NCI-H446 (cell line): ENCODE results near the gene THBS2.
"Not testable (repeated sequence)": the region's sequence is repeated elsewhere in the genome, so short reads cannot be mapped to it uniquely, and the experiment has no call there.

ENCODE experiments used
- DNase-seq, 2 experiments: peaks; one replicate each; lab custom pipeline; 2025; lab: John Stamatoyannopoulos, UW

The THBS2 gene

GRCh38 chr6:169253337-169254238 lies at the start of gene THBS2:
Gene THBS2, minus strand, starts transcription at chr6:169253846. Its CDS starts 3,062 bp downstream, at chr6:169250784.
- DNase-seq: no peak

DNA sequence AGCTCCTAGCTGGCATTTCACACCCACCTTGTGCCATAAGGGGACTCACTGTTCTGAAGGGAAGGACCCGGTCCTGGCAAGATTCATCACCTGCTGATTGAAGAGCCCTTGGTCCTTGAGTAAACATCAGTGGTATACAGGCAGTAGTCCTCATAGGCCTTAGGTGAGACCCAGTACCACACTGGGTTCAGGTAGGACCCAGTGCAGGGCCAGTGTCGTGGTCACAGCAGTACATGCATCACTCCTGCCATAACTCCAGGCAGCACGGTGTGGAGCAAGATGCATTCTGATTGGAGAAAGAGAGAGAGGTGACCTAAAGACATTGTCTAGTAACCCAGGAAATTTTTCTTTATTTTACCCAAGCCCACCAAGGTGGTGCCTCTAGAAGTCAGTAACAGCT lies 49.1 kb upstream of the THBS2 start:
- DNase-seq: no peak

DNA sequence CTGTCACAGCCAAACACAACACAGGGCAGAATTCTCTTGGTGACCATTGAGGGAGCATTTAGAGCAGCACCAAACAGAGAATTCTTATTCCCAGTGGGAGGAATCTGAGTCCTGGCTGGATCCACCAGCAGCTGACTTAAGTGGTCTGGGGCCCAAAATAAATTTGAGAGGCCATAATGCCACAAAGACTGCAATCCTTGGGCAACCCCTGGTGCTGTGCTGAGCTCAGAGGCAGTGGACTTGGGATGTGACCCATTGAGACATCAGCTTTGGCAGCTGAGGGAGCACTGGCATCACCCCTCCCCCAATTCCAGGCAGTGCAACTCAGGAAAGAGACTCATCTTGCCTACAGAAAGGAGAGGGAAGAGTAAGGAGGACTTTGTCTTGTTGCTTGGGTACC lies 48.6 kb upstream of the THBS2 start:
- DNase-seq: no peak

GRCh38 chr6:169300916-169301315 lies 47.3 kb upstream of the THBS2 start:
- no peak for DNase-seq

- not testable (repeated sequence) for DNase-seq
Measured at GRCh38 chr6:169298626-169299025, 45.0 kb upstream of the THBS2 start.

DNA sequence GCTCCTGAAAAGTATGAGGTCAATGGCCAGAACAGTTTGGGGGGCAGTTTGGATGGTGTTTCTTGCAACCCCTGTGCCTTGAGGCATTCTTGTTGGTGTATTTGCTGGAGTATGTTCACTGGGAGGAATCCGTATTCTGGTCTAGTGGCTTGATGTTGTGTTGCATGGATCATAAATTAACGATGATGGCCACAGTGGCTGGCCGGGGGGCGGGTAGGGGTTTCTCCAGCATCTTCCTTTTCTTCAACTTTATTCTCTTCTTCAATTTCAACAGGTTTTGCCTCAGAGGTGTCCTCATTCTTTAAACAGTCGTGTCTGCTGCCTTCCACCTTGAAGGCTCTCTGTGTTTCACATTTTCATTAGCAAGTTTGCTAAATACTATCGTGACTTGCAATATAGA lies 43.0 kb upstream of the THBS2 start:
- no peak for DNase-seq

- no peak for DNase-seq
Measured at GRCh38 chr6:169296170-169296569, 42.5 kb upstream of the THBS2 start.

DNA sequence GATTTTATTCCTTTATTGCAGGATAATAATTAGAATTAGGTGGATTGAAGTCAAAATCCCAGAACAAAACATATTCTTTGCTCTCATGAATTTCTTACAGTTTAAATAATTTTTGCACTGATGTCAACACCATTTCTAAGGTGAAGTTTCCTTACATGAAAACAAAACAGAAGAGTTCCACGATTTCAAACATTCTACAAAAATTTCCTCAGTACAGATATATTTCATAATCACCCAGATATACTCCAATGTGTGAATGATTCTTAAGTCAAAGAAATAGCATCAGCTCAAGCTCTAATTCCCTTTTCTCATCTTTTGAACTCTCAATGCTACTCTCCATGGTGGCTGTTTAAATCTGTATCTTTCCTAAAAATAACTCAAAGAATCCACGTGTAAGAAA lies 39.5 kb upstream of the THBS2 start:
- DNase-seq: no peak

GRCh38 chr6:169292338-169293124 lies 38.9 kb upstream of the THBS2 start:
- DNase-seq: no peak

DNA sequence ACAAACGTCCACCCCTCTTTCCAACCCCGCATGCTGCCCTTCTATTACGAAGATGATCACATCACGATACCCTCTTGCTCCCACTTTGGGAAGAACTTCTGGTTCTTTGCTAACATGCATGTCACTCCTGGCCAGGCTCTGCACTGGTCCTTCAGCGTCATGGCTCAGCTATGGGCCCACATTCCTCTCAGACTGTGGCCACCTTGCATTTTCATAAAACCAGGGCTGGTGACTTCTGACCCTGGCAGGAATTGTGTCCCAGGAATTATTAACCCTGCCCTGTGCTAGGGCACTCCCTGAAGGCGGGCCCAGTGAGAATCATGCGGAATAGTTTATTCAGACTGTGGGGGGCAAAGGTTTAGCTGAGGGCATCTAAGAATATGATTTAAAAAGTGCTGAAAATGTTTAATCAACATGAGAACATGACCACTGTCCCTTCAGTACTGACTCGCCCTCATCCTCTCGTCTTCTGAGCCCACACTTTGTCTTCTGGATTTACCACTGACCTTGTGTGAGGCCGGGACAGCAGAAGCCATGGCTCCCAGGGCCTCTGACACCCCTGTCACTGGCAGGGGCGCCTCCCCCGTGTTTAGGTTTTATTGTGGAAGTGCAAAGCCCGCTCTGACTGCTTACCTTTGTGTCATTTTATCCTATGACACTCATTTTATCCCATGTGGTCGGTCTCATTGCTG lies 38.1 kb upstream of the THBS2 start:
- DNase-seq: no peak

DNA sequence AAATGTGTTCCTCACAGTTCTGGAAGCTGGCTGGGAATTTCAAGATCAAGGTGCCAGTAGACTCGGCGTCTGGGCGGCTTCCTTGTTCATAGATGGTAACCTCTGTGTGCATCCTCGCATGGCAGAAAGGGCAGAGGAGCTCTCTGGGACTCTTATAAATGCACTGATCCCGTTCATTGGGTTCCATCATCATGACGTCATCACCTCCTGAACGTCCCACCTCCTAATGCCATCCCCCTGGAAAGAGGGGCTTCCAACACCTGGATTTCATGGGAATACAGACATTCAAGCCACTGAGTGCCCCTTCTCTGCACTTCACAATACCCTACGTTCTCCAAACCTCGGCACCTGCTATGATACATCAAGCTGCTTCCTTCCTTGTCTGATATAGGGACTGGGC lies 37.5 kb upstream of the THBS2 start:
- DNase-seq: no peak

GRCh38 chr6:169289619-169290339 lies 36.1 kb upstream of the THBS2 start:
- no peak for DNase-seq

- no peak for DNase-seq
Measured at GRCh38 chr6:169289257-169289618, 35.6 kb upstream of the THBS2 start.

DNA sequence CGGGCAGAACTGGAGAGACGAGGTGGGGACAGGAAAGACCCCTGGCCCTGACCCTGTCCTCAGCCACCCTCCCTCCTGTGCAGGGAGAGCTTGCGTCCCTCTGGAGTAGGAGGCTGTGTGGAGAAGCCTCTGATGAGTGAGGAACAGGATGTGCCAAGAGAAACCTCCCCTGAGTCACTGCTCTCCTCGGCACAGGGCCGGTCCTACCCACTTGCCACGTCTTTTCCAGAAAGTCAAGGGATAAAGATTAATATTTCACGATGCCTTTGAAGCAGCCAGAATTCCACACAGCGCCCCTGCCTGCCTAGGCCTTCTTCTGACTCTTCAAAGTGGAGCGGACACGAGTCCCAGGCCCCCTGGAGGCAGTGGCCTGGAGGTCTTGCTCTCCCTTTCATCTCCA lies 34.9 kb upstream of the THBS2 start:
- no peak for DNase-seq

DNA sequence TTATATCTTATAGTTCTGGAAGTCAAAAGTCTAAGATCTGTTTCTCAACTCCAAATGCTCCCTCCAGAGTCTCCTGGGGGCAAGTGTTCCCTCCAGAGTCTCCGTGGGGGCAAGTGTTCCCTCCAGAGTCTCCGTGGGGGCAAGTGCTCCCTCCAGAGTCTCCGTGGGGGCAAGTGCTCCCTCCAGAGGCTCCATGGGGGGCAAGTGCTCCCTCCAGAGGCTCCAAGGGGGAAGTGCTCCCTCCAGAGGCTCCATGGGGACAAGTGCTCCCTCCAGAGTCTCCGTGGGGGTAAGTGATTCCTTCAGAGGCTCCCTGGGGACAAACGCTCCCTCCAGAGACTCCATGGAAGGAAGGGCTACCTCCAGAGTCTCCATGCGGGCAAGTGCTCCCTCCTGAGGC lies 34.0 kb upstream of the THBS2 start:
- no peak for DNase-seq

DNA sequence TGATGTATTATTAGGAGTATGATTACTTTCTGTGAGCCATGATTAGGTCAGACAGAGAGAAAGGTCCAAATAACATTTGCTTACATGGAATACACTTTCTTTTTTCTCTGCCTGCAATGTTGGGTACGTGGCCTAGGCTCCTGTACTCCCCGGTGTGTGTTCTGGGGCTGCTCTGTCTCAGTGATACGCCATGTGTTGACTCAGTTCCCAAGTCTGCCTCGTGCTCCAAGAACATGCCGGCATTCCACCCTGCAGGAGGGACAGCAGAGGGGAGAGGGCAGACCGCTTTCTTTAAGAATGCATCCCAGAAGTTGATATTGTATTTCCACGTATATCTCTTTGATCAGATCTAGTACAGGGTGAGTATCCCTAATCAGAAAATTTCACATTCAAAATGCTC lies 33.3 kb upstream of the THBS2 start:
- DNase-seq: no peak

DNA sequence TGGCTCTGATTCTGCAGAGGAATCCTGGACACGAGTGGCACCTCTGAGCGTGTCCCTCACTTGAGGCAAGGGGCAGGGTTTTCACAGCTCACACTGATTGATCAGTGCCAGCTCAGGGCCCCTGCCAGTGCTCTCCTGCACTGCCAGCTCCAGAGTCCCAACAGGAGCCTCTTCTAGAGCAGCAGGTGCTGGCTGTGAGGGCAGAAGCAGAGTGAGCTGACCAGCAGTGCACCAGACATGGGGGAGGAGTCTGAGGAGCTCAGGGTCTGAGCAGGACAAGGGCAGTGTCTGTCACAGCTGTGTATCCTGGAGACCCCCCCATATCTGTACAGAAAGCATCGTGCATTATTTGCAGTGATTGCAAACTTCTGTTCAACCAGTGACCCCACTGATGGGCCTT lies 31.5 kb upstream of the THBS2 start:
- DNase-seq: no peak

DNA sequence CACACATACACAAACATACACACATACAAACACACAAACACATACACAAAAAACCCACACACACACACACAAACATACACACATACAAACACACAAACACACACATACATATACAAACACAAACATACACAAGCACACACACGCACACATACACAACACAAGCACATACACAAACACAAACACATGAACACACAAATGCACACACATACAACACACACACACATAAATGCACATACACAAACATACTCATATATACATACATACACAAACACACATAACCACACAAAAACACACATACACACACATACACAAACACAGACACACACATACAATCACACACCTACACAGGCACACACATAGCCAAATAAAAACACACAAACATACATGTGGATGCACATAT lies 30.3 kb upstream of the THBS2 start:
- no peak for DNase-seq

- DNase-seq: no peak
Measured at GRCh38 chr6:169282043-169282442, 28.4 kb upstream of the THBS2 start.

GRCh38 chr6:169277619-169278018 lies 24.0 kb upstream of the THBS2 start:
- no peak for DNase-seq

DNA sequence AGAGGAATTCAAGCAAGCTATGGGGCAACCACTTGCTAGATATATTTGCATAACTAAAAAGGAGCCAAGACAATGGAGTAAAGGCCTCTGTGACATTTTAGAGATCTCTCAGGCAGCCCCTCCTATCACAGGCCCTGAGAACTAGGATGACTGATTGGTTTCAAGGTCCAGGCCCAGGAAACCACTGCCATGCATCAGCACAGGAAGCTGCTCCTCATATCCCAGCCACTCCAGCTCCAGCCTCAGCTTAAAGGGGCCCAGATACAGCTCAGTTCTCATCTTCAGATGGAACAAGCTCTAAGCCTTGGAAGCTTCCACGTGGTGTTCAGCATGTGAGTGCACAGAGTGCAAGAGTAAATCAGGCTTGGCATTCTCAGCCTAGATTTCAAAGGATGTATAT lies 21.1 kb upstream of the THBS2 start:
- DNase-seq: no peak

DNA sequence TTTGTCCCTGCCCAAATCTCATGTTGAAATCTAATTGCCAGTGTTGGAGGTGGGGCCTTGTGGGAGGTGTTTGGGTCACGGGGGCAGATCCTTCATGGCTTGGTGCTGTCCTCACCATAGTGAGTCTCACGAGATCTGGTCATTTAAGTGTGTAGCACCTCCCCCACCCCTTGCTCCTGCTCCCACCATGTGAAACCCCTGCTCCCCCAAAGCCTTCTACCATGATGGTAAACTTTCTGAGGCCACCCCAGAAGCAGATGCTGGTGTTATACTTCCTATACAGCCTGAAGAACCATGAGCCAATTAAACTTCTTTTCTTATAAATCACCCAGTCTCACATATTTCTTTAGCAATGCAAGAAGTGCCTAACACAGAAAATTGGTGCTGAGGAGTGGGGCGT lies 19.9 kb upstream of the THBS2 start:
- DNase-seq: no peak
